HepG2 (cell line): ENCODE data around the gene TCF7L2. TPM values are rescaled to one million over a fixed set of nuclear protein-coding genes. Genes with fewer than 3 reads are reported as not detected.

Experiments used
- ATAC-seq: fragments of 200-7000 bp; cut with Tn5 transposase; 3 replicates; pipeline ENCODE4 v1.9.1; 2020; ENCODE audit warnings: mild to moderate bottlenecking, moderate library complexity
- BruUV-seq: library from RNA; stranded (reverse); fragments of 400-500 nt; replicated peaks from 2 replicates; lab custom pipeline; 2021; lab: Mats Ljungman, UMichigan
- CTCF ChIA-PET: fragments of 300-600 bp; formaldehyde crosslinking; extraction: SDS; loops from one replicate; lab custom pipeline; 2021; ENCODE audit warnings: low total read pairs, inconsistent platforms, low intra/inter-chr PET ratio; lab: Yijun Ruan, JAX
- POLR2A ChIA-PET: fragments of 350-600 bp; sonication (Branson Sonifier 250); formaldehyde crosslinking; loops from one replicate; lab custom pipeline; 2020; ENCODE audit warnings: antibody characterized with exemption, inconsistent platforms; lab: Yijun Ruan, JAX
- DNase-seq: peaks from one replicate; pipeline ENCODE4 v3.0.0-alpha.2; 2015; ENCODE audit warnings: low spot score
- FAIRE-seq: peaks from 3 replicates; lab custom pipeline; 2011; peaks lifted over from hg19 to GRCh38; lab: Jason Lieb, UNC
- H2AFZ ChIP-seq: one replicate; pipeline ENCODE4 v1.6.1; 2011; ENCODE audit warnings: low read length, inconsistent platforms
- H3K27ac ChIP-seq: fragments of 300-600 bp; 3 replicates; pipeline ENCODE4 v1.8.0; 2011; ENCODE audit warnings: mixed run types, mild to moderate bottlenecking, mixed read lengths, low read length, inconsistent platforms; ENCODE audit not compliant: insufficient read depth; ENCODE audit errors: extremely low read length
- H3K27me3 ChIP-seq, 2 experiments: fragments of 200-600 bp in 1 of 2; 2 replicates in 1 of 2; 3 replicates in 1 of 2; pipeline versions ENCODE4 v1.6.0 to v1.8.0; 2011; ENCODE audit warnings: low read length in 2 of 2, mild to moderate bottlenecking in 2 of 2, moderate library complexity in 2 of 2, inconsistent platforms in 1 of 2; ENCODE audit not compliant: insufficient read depth in 2 of 2, control insufficient read depth in 1 of 2
- H3K36me3 ChIP-seq, 2 experiments: fragments of 200-600 bp in 1 of 2; replicated peaks in 1 of 2; 2 replicates in 1 of 2; 3 replicates in 1 of 2; pipeline versions ENCODE4 v1.5.1 to v1.8.0; 2011; ENCODE audit warnings: low read length in 2 of 2, inconsistent platforms in 1 of 2; ENCODE audit not compliant: insufficient read depth in 2 of 2, control insufficient read depth in 1 of 2
- H3K4me1 ChIP-seq: 2 replicates; pipeline ENCODE4 v1.5.1; 2012; ENCODE audit warnings: low read length, inconsistent platforms; ENCODE audit not compliant: insufficient read depth
- H3K4me2 ChIP-seq: 2 replicates; pipeline ENCODE4 v1.6.0; 2011; ENCODE audit warnings: low read depth, low read length, inconsistent platforms
- H3K4me3 ChIP-seq, 3 experiments: fragments of 200-600 bp in 1 of 3; sonication (generic), shearing (Covaris generic) in 1 of 3; replicated peaks in 1 of 3; 2 replicates each; pipeline ENCODE4 v1.5.1; 2011 to 2016; ENCODE audit warnings: low read length in 3 of 3, inconsistent platforms in 2 of 3, low read depth in 2 of 3, mild to moderate bottlenecking in 2 of 3, control low read depth in 1 of 3, mixed read lengths in 1 of 3; ENCODE audit not compliant: insufficient read depth in 1 of 3
- H3K79me2 ChIP-seq: one replicate; pipeline ENCODE4 v1.6.1; 2011; ENCODE audit warnings: low read length, inconsistent platforms; ENCODE audit not compliant: insufficient read depth
- H3K9ac ChIP-seq: 2 replicates; pipeline ENCODE4 v1.6.0; 2011; ENCODE audit warnings: mild to moderate bottlenecking, low read depth, low read length, inconsistent platforms; ENCODE audit not compliant: insufficient read depth
- H3K9me3 ChIP-seq: 2 replicates; pipeline ENCODE4 v1.5.1; 2012; ENCODE audit warnings: mild to moderate bottlenecking, low read length
- H4K20me1 ChIP-seq: 2 replicates; pipeline ENCODE4 v1.6.0; 2011; ENCODE audit warnings: inconsistent platforms, mild to moderate bottlenecking, low read length, moderate library complexity; ENCODE audit not compliant: insufficient read depth
- ARID4A ChIP-seq: sonication (generic); formaldehyde crosslinking; IDR thresholded peaks from 2 replicates; pipeline ENCODE4 v1.5.0; 2020; ENCODE audit warnings: mild to moderate bottlenecking, missing genetic modification reagents, borderline replicate concordance
- ATM ChIP-seq: fragments of 450-650 bp; IDR thresholded peaks from 2 replicates; pipeline ENCODE4 v1.7.1; 2017; ENCODE audit warnings: mild to moderate bottlenecking, borderline replicate concordance
- RAD21 ChIP-seq: fragments of 450-650 bp; formaldehyde crosslinking; IDR thresholded peaks from 2 replicates; pipeline ENCODE4 v1.5.0; 2020; ENCODE audit warnings: mild to moderate bottlenecking
- ZFAT ChIP-seq: sonication (generic); formaldehyde crosslinking; conservative IDR thresholded peaks from 2 replicates; pipeline ENCODE4 v1.8.1; 2023; ENCODE audit warnings: missing genetic modification reagents, inconsistent platforms
- ZNF101 ChIP-seq: sonication (generic); formaldehyde crosslinking; IDR thresholded peaks from 2 replicates; pipeline ENCODE4 v1.4.0; 2020; ENCODE audit warnings: mild to moderate bottlenecking, low read depth, missing genetic modification reagents, borderline replicate concordance
- ZNF431 ChIP-seq: sonication (generic); formaldehyde crosslinking; IDR thresholded peaks from 2 replicates; pipeline ENCODE4 v1.9.0; 2022; ENCODE audit warnings: missing genetic modification reagents, low read depth, mild to moderate bottlenecking, borderline replicate concordance
- WGBS: methylation state at CpG from one replicate; pipeline ENCODE4 v1.1.6; 2017; ENCODE audit warnings: low lambda C conversion rate; 5-methylcytosine and 5-hydroxymethylcytosine counted together
- in situ Hi-C: cut with HindIII; loops from 2 replicates; pipeline ENCODE4 v1.10.0; 2017; ENCODE audit warnings: low pct_unique_long_range_greater_than_20kb; ENCODE audit not compliant: extremely low pct_ligation_motif_present
- intact Hi-C: fragments of 100-400 bp; cut with micrococcal nuclease; formaldehyde crosslinking; loops from one replicate; pipeline ENCODE4 v1.10.0; 2022; ENCODE audit not compliant: unreplicated experiment
- polyA plus RNA-seq, 8 experiments: library from polyadenylated mRNA; depleted of rRNA in 3 of 8; stranded (reverse) in 7 of 8; unstranded in 1 of 8; fragments of >200 nt; fragmentation: Illumina TruSeq in 4 of 8; extraction: Trizol in 4 of 8; gene quantifications; 2 replicates each; pipeline versions ENCODE4 v1.2.1 to v1.2.3, GENCODE V29; 2011 to 2016; ENCODE audit warnings: low read depth in 4 of 8, missing spikeins in 1 of 8, mixed read lengths in 1 of 8; ENCODE audit not compliant: insufficient read depth in 1 of 8
- total RNA-seq, 5 experiments: library from RNA; depleted of rRNA; stranded (reverse); fragments of >200 nt; fragmentation: Illumina TruSeq; extraction: Trizol; gene quantifications; 2 replicates each; pipeline ENCODE4 v1.2.3, GENCODE V29; 2016; ENCODE audit warnings: low read depth in 1 of 5

Gene TCF7L2
- total and polyA plus RNA-seq, 2 of the 13 experiments (the other 11 are each of a cell fraction or from before 2014, with no cell fraction given), result 3.9 to 13.7 TPM

GRCh38 chr10:113160641-113161040 lies 210.6 kb downstream of the TCF7L2 start:
- no peak overlapping the region for H3K9ac ChIP-seq
- WGBS, result 99% methylated on average over 10 of the region's 10 CpGs
- H3K36me3 ChIP-seq, result peaks cover 37 to 81% of the 10 kb centered on the region in 2 experiments
- H4K20me1 ChIP-seq, result no peaks in the 10 kb centered on the region; the same call in none of the 2 replicates
- intact Hi-C loops, result no loop called here
- ChIA-PET POLR2A (no interaction called here), CTCF (no interaction called here)
- no peak for DNase-seq
- no TSS peak for BruUV-seq
- H3K79me2 ChIP-seq, result no peaks in the 10 kb centered on the region
- H3K27ac ChIP-seq, result no peak overlapping the region
- no peak overlapping the region for H3K4me2 ChIP-seq
- in situ Hi-C loops, result no loop called here
- no peak for FAIRE-seq
- H3K9me3 ChIP-seq, result no peaks in the 10 kb centered on the region
- H3K4me3 ChIP-seq, result no peak overlapping the region
- no peaks in the 10 kb centered on the region for H3K4me1 ChIP-seq
- no peak overlapping the region for H2AFZ ChIP-seq
- no peaks in the 10 kb centered on the region for H3K27me3 ChIP-seq
- TF ChIP-seq ZFAT (CRISPR knock-in tag) (no peak), ZNF431 (CRISPR knock-in tag) (no peak), ATM (no peak), ARID4A (CRISPR knock-in tag) (no peak), ZNF101 (CRISPR knock-in tag) (no peak), RAD21 (CRISPR knock-in tag) (no peak)
- no peak for ATAC-seq
